ENCODE data around the gene GABRA4. TPM values are rescaled to one million over a fixed set of nuclear protein-coding genes. Genes with fewer than 3 reads are reported as not detected.

The GABRA4 gene
- polyA plus RNA-seq, 1 of the 3 experiments (the other 2 are of a cell fraction), result not detected

GRCh38 chr4:46979283-46979682 is 14.1 kb downstream of the GABRA4 start:
- no peaks in the 10 kb centered on the region; the same call in 1 of the 2 replicates for H3K27me3 ChIP-seq (ENCODE audit: insufficient read depth)
- H3K4me2 ChIP-seq, result no peak overlapping the region
- ChIA-PET CTCF (no interaction called here), POLR2A (no interaction called here)
- no peak overlapping the region for H3K27ac ChIP-seq (ENCODE audit: low read depth in 2 of 2, low read length in 1 of 2)
- no peaks in the 10 kb centered on the region for H3K9me2 ChIP-seq
- no peaks in the 10 kb centered on the region for H3K36me3 ChIP-seq (replicated peaks in 1 of 2; ENCODE audit: control insufficient read depth in 1 of 2, insufficient read depth in 2 of 2, low read length in 1 of 2)
- no peak overlapping the region for H2AFZ ChIP-seq (ENCODE audit: low read depth)
- H3F3A ChIP-seq (replicated peaks; ENCODE audit: insufficient read depth), result no peaks in the 10 kb centered on the region
- no peaks in the 10 kb centered on the region for H3K79me2 ChIP-seq (ENCODE audit: insufficient read depth)
- TF ChIP-seq FOXJ3 (CRISPR knock-in tag; IDR thresholded peaks at IDR 0.05) (no peak), POLR2AphosphoS5 (IDR thresholded peaks at IDR 0.05; ENCODE audit: low read depth, low read length) (no peak), NRF1 (IDR thresholded peaks at IDR 0.05; ENCODE audit: low read depth, low read length) (no peak), EP300 (IDR thresholded peaks at IDR 0.05; ENCODE audit: borderline replicate concordance in 1 of 2, low read depth in 1 of 2, low read length in 1 of 2) (no peak), EZH2phosphoT487 (IDR thresholded peaks at IDR 0.05; ENCODE audit: borderline replicate concordance, low read depth) (no peak), RCOR1 (IDR thresholded peaks at IDR 0.05; ENCODE audit: low read length) (no peak), CHD2 (IDR thresholded peaks at IDR 0.05; ENCODE audit: low read length, partially characterized antibody) (no peak), ELF1 (IDR thresholded peaks at IDR 0.05) (no peak), JUND (IDR thresholded peaks at IDR 0.05) (no peak), FOSL2 (IDR thresholded peaks at IDR 0.05; ENCODE audit: borderline replicate concordance, low read depth) (no peak), SIN3A (IDR thresholded peaks at IDR 0.05; ENCODE audit: borderline replicate concordance, low read depth, low read length) (no peak), TEAD4 (IDR thresholded peaks at IDR 0.05; ENCODE audit: borderline replicate concordance, insufficient read depth) (no peak), IRF3 (IDR thresholded peaks at IDR 0.05; ENCODE audit: low read depth, low read length) (no peak), ZBTB33 (IDR thresholded peaks at IDR 0.05; ENCODE audit: borderline replicate concordance, low read depth) (no peak), NFIC (IDR thresholded peaks at IDR 0.05; ENCODE audit: borderline replicate concordance) (no peak), PBX3 (IDR thresholded peaks at IDR 0.05) (no peak)
- TF ChIP-seq, protein P1, sequence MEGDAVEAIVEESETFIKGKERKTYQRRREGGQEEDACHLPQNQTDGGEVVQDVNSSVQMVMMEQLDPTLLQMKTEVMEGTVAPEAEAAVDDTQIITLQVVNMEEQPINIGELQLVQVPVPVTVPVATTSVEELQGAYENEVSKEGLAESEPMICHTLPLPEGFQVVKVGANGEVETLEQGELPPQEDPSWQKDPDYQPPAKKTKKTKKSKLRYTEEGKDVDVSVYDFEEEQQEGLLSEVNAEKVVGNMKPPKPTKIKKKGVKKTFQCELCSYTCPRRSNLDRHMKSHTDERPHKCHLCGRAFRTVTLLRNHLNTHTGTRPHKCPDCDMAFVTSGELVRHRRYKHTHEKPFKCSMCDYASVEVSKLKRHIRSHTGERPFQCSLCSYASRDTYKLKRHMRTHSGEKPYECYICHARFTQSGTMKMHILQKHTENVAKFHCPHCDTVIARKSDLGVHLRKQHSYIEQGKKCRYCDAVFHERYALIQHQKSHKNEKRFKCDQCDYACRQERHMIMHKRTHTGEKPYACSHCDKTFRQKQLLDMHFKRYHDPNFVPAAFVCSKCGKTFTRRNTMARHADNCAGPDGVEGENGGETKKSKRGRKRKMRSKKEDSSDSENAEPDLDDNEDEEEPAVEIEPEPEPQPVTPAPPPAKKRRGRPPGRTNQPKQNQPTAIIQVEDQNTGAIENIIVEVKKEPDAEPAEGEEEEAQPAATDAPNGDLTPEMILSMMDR (IDR thresholded peaks at IDR 0.05), result no peak
- TF ChIP-seq, protein P2, sequence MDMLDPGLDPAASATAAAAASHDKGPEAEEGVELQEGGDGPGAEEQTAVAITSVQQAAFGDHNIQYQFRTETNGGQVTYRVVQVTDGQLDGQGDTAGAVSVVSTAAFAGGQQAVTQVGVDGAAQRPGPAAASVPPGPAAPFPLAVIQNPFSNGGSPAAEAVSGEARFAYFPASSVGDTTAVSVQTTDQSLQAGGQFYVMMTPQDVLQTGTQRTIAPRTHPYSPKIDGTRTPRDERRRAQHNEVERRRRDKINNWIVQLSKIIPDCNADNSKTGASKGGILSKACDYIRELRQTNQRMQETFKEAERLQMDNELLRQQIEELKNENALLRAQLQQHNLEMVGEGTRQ (IDR thresholded peaks at IDR 0.05; ENCODE audit: borderline replicate concordance, low read depth, low read length), result no peak
- TF ChIP-seq, protein P3, sequence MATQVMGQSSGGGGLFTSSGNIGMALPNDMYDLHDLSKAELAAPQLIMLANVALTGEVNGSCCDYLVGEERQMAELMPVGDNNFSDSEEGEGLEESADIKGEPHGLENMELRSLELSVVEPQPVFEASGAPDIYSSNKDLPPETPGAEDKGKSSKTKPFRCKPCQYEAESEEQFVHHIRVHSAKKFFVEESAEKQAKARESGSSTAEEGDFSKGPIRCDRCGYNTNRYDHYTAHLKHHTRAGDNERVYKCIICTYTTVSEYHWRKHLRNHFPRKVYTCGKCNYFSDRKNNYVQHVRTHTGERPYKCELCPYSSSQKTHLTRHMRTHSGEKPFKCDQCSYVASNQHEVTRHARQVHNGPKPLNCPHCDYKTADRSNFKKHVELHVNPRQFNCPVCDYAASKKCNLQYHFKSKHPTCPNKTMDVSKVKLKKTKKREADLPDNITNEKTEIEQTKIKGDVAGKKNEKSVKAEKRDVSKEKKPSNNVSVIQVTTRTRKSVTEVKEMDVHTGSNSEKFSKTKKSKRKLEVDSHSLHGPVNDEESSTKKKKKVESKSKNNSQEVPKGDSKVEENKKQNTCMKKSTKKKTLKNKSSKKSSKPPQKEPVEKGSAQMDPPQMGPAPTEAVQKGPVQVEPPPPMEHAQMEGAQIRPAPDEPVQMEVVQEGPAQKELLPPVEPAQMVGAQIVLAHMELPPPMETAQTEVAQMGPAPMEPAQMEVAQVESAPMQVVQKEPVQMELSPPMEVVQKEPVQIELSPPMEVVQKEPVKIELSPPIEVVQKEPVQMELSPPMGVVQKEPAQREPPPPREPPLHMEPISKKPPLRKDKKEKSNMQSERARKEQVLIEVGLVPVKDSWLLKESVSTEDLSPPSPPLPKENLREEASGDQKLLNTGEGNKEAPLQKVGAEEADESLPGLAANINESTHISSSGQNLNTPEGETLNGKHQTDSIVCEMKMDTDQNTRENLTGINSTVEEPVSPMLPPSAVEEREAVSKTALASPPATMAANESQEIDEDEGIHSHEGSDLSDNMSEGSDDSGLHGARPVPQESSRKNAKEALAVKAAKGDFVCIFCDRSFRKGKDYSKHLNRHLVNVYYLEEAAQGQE (IDR thresholded peaks at IDR 0.05; ENCODE audit: low read depth, low read length), result no peak
- TF ChIP-seq, protein P4, sequence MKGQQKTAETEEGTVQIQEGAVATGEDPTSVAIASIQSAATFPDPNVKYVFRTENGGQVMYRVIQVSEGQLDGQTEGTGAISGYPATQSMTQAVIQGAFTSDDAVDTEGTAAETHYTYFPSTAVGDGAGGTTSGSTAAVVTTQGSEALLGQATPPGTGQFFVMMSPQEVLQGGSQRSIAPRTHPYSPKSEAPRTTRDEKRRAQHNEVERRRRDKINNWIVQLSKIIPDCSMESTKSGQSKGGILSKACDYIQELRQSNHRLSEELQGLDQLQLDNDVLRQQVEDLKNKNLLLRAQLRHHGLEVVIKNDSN (IDR thresholded peaks at IDR 0.05; ENCODE audit: borderline replicate concordance, low read depth), result no peak
- 20% methylated on average over 2 of the region's 2 CpGs for WGBS (ENCODE audit: low lambda C conversion rate)
- H3K4me3 ChIP-seq (ENCODE audit: low read depth in 2 of 2, low read length in 1 of 2), result no peak overlapping the region
- DNase-seq, result no peak
- no peaks in the 10 kb centered on the region for H4K20me1 ChIP-seq (ENCODE audit: insufficient read depth)
- no peaks in the 10 kb centered on the region for H3K9me3 ChIP-seq
- no peaks in the 10 kb centered on the region for H3K4me1 ChIP-seq (ENCODE audit: control insufficient read depth in 1 of 2, insufficient read depth in 2 of 2, low read depth in 1 of 2, low read length in 1 of 2)
- no peak overlapping the region for H3K9ac ChIP-seq

Measured in SK-N-SH (cell line).